ENCODE data around the gene CCDC102B.

DNA sequence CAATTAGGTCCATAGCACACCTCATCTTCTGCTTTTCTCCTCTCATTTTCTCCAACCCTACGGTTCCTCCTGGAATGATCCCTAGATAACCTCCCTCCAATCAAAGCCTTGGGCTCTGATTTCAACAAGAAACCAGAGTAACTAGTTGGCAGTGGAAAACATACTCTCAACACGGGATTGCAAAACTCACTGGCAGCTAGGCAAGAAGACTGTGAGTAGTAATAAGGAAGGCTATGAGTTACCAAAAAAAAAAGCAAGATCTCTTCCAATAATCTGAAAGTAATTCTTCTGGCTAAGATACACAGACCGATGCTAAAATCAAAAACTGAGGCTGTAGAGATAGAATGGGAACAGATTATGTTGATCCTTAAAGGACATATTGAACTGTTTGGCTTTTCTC lies 28.4 kb upstream of the CCDC102B start:
- TF ChIP-seq CTCF (IDR thresholded peaks at IDR 0.05) (no peak), POLR2A (IDR thresholded peaks at IDR 0.05) (no peak)

All from thyroid gland (tissue), 4 donors.